Coronary artery (tissue), 2 donors: ENCODE results near the gene TTC22.

Experiments
- DNase-seq: peaks from one replicate; pipeline ENCODE4 v3.0.0-alpha.2; 2017; ENCODE audit warnings: low spot score
- H3K27ac ChIP-seq, 2 donors: fragments of 200-600 bp; sonication (generic); one replicate each; pipeline ENCODE4 v1.5.1; 2016 to 2019
- H3K4me3 ChIP-seq: fragments of 200-600 bp; sonication (generic); 2 replicates; pipeline ENCODE4 v1.5.1; 2016; ENCODE audit warnings: mild to moderate bottlenecking, moderate library complexity
- TF ChIP-seq, protein P1 (sequence below): fragments of 200-600 bp; sonication (generic); IDR thresholded peaks from one replicate; pipeline ENCODE4 v1.5.1; 2019; ENCODE audit warnings: antibody characterized with exemption

The TTC22 gene

GRCh38 chr1:54751426-54751825 lies 49.7 kb downstream of the TTC22 start:
- Histone ChIP-seq H3K27ac (no peak overlapping the region), H3K4me3 (no peak overlapping the region)
- DNase-seq: no peak
- TF ChIP-seq, protein P1, sequence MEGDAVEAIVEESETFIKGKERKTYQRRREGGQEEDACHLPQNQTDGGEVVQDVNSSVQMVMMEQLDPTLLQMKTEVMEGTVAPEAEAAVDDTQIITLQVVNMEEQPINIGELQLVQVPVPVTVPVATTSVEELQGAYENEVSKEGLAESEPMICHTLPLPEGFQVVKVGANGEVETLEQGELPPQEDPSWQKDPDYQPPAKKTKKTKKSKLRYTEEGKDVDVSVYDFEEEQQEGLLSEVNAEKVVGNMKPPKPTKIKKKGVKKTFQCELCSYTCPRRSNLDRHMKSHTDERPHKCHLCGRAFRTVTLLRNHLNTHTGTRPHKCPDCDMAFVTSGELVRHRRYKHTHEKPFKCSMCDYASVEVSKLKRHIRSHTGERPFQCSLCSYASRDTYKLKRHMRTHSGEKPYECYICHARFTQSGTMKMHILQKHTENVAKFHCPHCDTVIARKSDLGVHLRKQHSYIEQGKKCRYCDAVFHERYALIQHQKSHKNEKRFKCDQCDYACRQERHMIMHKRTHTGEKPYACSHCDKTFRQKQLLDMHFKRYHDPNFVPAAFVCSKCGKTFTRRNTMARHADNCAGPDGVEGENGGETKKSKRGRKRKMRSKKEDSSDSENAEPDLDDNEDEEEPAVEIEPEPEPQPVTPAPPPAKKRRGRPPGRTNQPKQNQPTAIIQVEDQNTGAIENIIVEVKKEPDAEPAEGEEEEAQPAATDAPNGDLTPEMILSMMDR: no peak

- Histone ChIP-seq H3K27ac (no peak overlapping the region), H3K4me3 (no peak overlapping the region)
- TF ChIP-seq, protein P1: no peak
- DNase-seq: no peak
Observed at GRCh38 chr1:54750596-54750995, 50.5 kb downstream of the TTC22 start.

- TF ChIP-seq, protein P1: no peak
- no peak overlapping the region for H3K4me3 ChIP-seq
- no peak for DNase-seq
- H3K27ac ChIP-seq: no peak overlapping the region
Observed at GRCh38 chr1:54748094-54748835, 52.9 kb downstream of the TTC22 start.

GRCh38 chr1:54745864-54746263 lies 55.3 kb downstream of the TTC22 start:
- DNase-seq: no peak
- Histone ChIP-seq H3K27ac (no peak overlapping the region), H3K4me3 (no peak overlapping the region)
- TF ChIP-seq, protein P1: no peak

- TF ChIP-seq, protein P1: no peak
- H3K27ac ChIP-seq: no peak overlapping the region
- no peak overlapping the region for H3K4me3 ChIP-seq
- DNase-seq: no peak
Observed at GRCh38 chr1:54745274-54745673, 55.8 kb downstream of the TTC22 start.

GRCh38 chr1:54744696-54745095 lies 56.4 kb downstream of the TTC22 start:
- TF ChIP-seq, protein P1: no peak
- H3K4me3 ChIP-seq: no peak overlapping the region
- DNase-seq: no peak

GRCh38 chr1:54743416-54744226 lies 57.5 kb downstream of the TTC22 start:
- TF ChIP-seq, protein P1: no peak
- DNase-seq: no peak
- Histone ChIP-seq H3K4me3 (no peak overlapping the region), H3K27ac (no peak overlapping the region)

More at GRCh38 chr1:54744696-54745095, 56.4 kb downstream of the TTC22 start:
- H3K27ac ChIP-seq: no peak overlapping the region
